Ecto neural progenitor cell (in vitro differentiated cells): ENCODE results near the gene SFMBT2.

Source experiments
- DNase-seq: peaks from one replicate; pipeline ENCODE4 v3.0.0-alpha.2; 2018; ENCODE audit warnings: low spot score

Gene SFMBT2

DNA sequence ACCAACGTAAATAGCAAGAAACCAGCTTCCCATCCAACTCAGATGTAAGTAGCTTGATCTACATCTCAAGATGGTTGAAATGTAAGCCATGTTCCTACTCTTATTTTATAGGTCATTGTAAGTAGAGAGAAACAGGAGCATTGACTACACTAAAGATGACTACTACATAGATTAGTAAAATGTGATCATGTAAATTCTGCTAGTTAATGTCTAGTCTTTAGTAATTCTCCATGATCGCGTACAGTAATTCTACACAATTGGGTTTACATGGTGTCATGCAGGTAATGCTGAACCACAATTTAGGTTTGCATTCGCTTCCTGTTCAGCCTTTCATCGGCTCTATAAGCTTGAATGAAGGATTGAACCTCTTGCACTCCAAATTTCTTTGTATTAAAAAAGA is 14.9 kb upstream of the SFMBT2 start:
- no peak for DNase-seq

DNA sequence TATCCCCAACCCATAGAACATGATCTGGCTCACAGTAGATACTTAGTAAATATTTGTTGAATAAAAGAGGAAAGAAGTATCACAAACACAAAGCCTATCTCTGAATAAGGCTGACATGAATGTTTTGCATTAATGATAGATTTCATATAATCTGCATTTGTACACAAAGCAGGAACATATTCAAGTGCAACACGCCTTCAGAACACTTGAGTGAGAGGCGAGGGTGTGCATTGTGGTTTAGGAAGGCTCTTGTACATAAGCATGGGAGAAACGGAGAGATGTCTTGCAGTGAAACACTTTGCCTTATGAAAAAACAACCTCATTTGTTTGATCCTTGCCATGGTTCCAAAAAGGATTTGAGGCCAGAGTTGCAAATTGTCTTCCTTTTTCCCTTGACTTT is 14.1 kb upstream of the SFMBT2 start:
- no peak for DNase-seq

DNA sequence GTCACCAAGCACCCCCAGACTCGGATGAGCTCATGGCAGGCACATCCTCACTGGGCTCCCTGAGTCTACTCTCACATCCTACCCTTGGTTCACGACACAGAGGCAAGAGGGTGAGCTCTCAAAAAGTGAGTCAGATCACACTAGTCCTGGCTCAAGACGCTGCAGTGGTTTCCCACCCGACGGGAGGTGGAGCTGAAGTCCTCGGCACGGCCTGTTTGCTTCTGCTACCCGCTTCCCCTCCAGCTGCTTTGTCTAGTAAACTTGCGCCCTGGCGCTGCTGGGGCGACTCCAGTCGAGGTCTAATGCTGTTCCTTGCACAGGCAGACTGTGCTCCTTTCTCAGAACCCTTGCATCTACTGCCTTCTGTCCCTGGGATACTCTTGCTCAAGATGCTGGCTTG is 13.5 kb upstream of the SFMBT2 start:
- no peak for DNase-seq

DNA sequence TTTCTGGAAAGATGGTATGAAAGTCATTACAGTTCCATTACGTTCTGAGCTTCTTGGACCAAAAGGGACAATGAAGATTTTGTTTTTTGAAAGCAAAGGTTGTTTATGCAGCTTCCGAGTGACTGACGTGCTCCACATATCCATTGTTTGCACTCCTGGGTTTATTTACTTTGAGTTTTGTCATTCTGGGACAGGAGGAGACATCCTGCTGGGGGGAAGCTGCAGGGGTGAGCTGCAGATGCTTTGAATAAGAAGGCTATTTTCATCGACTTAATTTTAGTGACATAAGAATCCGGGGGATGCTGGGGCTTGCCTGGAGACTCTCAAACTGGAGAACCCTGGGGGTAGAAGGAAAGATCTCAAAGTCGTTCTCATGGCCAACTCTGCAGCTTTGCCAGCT is 12.7 kb upstream of the SFMBT2 start:
- no peak for DNase-seq

DNA sequence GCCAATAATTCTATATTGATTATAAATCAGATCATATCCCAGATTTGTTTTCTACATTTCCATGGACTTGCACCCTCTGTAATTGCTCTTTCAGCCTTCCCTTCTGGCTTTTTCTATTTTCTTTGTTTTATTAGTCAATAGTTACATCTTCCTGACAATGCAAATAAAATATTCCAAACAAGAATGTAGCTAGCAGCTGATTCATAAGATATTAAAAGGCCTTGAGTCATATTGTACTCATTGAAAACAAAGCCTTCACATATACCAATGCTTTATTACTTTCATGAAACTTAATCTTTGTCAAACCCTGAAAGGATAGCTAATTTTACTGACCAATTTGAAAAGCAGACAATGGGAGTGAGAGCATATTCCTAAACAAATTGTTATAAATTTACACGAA is 10.7 kb upstream of the SFMBT2 start:
- DNase-seq = no peak

DNA sequence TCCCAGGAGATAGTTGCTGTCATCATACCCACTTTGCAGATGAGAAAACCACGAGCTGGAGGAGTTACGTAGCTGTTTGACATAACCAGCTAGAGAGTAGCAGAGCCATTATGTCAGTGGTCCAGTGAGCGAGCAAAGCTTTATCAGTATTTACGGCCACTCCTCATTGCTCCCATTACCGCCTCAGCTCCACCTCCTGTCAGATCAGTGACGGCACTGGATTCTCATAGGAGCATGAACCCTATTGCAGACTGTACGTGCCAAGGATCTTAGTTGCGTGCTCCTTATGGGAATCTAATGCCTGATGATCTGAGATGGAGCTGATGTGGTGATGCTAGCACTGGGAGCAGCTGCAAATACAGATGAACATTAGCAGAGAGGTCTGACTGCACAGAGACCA is 9.2 kb upstream of the SFMBT2 start:
- no peak for DNase-seq

DNA sequence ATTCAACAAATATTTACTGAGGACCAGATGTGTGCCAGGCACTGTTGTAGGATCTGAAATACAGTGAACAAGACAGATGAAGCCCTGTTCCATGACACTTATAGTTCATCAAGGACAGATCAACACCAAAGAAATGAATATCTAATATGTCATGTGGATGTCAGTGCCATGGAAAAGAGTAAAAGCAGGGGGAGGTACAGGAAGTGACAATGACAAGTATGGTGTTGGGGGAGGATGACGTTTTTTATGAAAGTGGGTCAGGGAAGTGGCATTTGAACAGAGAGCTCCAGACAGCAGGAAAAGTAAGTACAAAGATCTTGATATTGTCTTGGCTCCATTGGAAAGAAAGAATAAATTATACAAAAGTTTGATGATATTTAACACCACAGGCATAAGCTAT is 7.0 kb upstream of the SFMBT2 start:
- DNase-seq = no peak

DNA sequence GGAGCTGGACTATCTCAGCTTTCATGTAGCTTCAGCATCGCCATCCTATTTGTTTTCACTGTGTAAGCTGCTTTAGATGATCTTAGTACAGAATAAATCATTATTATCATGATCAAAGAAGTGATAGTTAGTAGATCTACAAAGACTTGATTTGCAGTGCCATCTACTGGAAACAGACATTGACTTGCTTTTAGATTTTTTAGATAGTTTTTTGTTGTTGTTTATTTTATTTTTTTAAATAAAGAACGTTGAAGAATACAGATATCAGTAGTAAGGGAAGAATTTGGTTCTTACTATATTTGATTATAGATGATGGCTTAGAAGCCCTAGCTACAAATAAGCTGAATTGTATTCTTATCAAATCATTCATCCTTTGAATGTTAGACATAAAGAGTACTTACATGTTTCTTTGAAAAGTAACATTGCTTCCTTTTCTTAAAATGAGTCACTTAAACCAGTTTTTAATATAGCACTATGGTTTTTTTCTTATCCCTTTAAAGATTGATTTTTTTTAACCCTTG is 6.3 kb upstream of the SFMBT2 start:
- DNase-seq = no peak

DNA sequence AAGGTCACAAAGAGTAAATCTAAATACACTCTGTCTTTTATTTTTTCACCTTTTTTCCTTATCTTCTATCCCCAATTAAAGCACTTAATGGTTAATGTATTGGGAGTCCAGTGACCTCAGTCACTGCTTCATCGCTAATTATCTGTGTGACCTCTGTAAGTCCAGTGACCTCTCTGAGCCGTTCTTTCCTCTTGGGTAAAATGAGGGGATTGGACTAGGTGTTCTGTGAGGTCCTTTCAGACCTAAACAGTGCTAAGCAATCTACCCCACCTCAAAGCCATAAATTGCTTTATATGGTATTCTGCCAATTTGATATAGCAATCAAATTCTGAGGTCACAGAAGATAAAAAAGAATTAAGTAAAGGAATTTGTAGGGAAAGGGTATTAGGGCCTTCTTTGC is 3.9 kb upstream of the SFMBT2 start:
- no peak for DNase-seq

DNA sequence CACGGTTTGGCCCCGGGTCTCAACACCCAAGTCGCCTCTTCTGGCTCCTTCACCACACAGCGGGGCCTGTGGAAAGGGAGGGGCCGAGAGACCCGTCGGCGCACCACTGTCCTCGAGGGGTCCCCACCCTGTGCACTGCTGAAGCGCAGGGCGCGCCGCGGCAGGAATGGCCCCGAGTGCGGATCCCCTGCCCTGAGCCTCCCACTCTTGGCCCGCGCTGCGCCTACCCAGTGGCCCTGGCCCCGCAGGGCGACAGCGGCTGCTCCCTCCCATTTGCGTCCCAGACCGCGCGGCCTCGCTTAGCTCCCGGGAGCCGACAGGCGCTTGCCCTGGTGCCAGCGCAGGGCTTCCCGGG is 2.1 kb upstream of the SFMBT2 start:
- peak; percentile 65 for DNase-seq

DNA sequence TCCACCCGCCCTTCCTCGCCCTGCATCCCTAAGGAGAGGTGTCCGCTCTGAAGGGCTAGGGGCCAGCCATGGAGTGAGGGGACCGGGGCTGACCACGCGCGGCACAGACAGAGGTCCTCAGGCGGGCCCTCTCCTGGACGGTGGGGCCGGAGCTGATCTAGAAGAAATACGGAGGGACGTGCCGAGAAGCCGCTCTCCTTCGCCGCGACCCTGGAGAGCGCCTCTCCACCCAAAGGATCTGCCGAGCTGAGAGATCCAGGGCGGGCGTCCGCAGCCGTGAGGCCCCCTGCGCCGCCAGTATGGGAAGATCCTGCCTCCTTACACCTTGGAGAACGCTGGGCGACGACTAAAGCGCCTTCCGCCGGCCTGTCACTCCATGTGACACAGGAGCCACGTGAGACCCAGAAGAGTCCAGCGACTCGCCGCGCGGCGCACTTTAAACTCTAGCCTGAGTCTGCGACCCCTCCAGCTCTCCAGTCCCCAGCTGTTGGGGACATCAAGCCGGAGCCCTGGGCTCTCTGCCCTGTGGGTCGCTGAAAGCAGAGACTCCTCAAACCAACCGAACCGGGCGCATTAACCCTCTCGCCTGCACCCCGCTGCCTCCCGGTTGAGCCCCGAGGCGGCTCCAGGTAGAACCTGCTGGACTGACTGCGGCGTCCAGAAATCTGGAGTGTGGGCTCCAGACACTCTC is 1.5 kb upstream of the SFMBT2 start:
- DNase-seq = peak; percentile 76

DNA sequence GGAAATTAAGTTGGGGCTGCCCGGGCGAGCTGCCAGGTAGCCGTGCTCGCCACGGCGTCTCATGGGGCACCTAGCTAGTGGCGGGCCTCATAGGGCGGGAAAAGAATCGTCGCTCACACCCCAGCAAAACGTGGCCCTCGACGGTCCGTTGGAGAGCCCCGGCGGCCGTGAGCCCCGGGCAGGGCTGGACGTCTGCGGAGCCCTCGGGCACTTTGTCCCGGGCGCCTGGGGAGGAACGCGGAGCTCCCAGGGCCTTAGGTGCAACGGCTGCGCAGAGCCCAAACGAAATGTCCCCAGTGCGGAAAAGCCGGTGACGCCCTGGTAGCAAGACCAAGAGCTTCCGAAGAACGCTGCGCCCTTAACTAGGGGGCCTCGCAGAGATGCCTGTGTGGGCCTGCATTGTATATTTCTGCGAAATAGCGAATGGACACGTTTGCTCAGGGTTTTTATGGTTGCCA is 866 bp upstream of the SFMBT2 start:
- DNase-seq = peak; percentile 53

DNA sequence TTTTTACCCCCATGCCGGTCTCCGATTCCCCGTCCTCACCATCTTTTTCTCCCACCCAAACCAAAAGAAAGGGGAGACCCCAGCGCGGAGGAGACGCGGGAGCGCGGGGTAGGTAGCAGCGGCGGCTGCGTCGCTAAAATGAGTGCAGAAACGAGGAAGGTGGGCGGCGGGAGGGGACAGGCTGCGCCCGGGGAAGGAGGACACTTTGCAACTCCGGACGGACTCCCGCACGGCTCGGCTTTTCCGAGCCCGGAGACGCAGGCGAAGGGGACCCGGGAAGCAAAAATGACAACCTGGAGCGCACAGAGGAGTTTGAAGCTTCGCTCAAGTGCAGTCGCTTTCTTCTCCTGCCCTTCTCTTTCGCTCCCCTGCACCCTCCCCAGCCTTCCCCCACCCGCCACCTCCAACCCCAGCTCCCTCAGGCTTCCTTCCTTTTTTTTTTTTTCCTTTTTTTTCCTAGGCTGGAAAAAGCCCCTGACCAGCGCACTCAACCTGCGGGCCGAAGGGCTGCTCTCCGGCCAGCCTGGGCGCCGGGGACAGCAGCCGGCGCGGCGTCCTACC is 453 bp downstream of the SFMBT2 start:
- peak; percentile 65 for DNase-seq

DNA sequence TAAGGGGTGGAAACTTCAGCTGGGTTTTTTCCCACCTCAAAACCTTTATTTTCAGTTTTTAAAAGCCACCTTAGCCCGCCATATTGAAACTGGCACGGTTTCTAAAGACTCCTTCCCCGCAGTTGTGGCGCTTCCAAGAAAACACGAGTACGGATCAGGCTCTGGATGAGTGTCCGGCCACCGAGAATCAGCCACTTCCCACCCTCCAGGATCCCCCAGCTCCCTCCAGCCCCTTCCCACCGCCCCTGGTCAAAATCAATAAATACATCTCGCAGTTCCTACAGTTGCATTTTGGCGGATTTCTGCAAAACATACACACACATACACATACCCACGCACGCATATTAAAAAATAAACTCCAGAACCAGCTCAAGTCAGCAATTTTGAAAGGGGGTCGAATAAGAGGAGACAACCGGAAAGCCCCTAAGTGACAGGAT is 1.1 kb downstream of the SFMBT2 start:
- DNase-seq = peak; percentile 50

DNA sequence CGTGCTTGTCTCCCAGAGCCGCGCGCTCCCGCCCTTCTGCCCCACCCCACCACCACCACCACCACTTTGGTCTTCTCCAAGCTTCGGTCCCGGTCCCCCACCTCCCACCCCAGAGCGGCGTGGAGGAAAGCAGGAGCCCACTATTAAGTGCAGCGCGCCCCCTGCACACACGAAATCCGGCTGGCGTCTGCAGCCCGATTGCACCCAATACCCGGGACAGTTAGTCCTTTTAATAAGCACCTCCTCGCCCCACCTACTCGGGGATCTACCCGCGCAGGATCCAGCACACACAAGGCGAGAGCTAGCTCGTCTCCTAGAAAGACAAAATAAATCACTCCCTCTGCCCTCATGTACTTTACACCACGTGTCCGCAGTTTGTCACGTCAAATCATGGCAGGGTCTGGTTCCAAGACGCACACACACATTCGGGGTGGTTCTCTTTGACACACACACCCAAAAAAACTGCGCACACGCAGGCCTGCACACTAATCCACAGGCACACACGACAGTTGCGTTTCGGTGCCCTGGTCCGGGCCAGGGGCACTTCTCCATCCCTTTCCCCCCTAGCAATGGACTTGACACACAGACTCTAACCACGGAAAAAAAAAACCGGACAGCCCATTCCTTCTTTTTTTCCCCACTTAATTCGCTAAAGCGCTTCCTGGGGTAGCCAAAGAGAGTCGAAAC is 1.6 kb downstream of the SFMBT2 start:
- peak; percentile 58 for DNase-seq

DNA sequence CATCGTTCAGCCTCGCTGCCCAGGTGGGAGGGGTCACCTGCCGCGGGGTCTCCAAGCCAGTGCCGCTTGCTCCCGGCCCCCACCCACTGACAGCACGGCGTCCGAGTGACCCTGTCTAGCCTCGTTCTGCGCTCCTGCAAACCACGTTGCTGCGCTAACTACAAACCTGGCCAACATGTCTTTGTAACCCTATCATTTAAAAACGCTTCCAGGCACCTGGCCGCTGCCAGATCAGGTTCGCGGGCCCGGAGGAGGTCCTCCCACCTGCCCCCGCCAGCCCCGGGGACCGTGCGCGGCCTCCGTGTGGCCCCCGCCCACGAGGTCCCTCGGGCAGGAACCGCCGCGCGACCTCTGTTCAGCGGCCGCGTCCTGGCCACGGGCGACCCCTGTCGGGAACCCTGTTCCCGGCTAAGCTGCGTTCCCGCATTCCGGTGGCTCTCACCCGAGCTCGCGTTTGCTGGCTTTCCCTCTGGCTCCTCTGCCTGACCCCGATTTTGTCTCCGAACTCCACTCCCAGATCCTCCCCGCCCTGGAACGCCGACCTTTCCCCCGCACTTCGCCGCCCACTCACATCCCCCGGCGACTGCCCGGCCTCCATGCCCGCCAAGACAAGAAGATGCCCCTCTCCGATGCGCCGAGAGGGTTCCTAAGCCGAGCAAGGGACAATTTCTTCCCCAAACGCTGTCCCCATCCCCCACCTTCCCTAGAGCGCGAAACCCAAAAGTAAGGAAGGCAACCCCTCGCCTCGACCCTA is 2.4 kb downstream of the SFMBT2 start:
- peak; percentile 79 for DNase-seq

DNA sequence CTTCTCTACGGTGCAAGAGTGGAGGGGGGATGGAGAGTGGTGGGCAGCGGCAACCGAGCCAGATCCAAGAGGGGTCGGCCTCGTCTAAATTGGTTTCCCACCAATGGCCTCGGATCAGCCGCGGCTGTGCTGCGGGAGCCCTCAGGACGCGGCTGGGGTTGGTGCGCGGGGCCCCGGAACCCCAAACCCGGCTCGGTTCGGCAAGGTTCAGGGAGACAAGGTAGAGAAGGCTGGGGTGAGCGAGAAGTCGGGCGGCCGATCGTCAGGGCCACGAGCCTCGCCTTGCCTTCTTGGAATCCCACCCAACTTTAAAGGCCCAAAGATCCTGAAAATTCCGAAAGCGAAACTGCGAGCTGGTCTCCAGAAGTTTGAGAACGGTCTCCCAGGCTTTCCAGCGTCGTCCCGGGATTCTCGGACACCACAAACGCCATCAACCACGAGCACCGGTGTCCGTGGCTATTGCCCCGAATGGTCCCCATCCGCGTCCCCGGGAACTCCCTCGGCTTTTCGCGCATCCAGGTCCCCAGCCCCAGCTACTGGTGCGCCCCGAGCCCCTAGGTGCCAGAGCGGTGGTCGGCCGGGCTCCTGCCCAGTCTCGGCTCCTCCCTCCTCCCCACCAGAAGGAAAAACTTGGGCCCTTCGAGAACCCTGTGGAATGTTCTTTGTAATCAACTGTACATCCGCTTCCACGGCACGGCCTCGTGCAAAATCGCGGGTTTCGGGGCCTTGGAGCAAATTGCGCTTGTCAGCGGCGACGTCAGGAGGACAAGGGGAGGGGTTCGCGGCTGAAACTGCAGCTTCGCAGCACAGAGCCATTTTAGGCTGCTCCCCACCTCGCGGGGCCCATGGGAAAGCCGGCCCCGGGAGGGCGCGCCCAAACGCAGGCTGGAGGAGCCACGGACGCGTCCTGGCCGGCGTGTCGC is 3.2 kb downstream of the SFMBT2 start:
- DNase-seq = peak; percentile 69

DNA sequence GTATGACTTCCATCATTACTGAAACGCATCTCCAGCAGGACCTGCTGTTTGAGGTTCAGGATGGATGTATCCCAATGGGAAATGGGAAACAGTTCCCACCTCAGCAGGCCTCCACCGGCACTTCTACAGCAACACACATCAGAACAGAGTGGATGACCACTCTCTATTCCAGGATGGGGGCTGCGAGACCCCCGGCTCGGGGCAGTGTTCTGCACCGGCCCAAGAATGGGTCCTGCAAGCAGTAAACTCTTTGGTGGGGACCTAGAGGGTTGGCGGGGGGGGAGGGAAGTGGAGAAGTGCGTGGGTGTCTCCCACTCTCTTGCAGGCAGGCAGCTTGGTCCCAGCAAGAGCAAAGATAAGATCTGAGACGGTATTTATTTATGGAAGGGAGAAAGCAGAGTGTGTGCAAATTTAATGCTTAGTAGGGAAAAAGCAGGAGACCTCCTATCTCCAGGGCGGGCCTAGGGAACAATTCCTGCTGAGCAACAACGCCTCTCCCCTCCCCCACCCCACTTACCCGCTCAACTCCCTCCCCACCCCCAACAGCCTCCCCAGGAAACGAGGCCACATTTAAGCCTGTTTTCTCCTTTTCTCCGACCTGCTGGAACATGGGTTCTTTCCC is 4.0 kb downstream of the SFMBT2 start:
- DNase-seq = no peak

DNA sequence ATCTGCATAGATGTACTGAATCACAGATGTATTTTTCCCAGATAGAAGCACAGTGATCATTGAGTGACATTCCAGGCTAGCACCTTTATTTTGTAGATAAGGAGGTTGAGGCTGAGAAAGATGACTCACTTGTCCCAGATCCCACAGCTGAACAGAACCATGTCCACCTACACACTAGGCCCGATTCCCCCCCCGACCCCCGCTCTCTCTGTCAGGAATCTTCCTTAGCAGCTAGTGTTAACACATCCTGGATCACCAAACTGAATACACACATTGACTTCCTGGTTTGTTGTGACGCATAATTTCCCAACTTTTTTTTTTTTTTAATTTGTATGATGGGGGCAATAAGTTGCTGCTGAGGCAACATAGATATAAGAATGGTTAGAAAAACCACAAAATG is 5.2 kb downstream of the SFMBT2 start:
- DNase-seq = no peak

DNA sequence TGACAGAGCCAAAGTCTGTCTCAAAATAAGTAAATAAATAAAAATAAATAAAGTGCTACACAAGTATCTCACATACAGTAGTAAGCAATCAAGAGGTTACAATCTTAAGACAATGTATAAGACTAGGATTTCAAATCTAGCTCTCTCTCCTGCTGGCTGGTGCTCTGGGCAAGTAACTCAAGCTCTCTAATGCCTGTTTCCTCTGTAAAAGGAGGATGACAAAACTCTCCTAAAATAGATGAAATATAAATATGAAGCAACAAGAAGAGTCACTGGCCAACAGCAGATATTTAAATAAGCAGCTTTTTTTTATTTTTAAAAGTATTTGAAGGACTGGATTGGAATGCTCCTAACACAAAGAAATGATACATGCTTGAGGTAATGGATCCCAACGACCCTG is 7.2 kb downstream of the SFMBT2 start:
- DNase-seq = no peak

DNA sequence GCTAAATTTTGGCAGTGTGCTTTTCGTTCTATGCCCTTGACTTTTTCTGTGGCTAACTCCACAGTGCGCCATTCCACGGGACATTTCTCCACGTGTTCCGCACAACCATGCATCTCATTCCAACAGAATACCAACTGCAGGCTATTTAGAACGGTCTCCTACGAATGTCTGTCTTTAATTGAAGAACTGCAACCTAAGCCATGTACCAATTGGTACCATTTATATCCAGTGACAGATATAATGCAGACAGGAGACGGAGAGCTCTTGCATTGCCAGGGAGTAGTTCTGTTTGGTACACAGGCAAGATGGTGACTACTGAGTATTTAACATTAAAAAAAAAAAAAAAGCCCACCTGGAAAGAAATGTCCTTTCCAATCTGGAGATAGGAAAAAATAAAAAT is 9.1 kb downstream of the SFMBT2 start:
- DNase-seq = no peak
